Measurements from ENCODE around the gene SMCO3.
A peak's percentile ranks its signal among the peaks of the same experiment; 100 is the strongest.

SMCO3 gene

DNA sequence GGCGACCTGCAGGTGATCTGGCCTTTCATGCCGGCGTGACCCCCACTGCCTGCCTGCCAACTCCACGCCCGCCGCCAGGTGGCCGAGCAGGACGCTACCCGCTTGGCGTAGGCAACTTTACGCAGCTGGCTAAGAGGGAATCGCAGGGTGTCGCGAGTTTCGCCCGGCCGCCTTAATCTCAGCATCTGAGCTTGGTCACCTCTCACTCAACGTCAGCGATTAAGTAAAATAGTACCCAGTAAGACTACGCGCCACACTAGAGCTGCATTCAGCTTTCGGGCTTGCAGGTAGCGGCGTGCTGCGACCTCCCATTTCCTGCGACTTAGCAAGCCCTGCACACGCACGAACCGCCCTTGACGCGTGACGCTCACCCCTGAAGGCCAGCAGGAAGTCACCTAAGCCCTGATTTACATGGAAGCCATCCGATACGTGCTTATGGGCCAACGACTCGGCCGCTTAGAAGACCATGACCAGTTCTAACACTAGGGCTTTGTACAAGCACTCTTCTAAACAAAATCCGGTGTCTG is 44.0 kb downstream of the SMCO3 start (continued):
- TF ChIP-seq ZNF146 (tag by site-specific recombination; IDR thresholded peaks at IDR 0.05) (no peak), GLIS1 (tag by site-specific recombination; IDR thresholded peaks at IDR 0.05) (0 out of 2 replicates have a peak, but pooled peaks have one; percentile 15), ZNF214 (tag by site-specific recombination; IDR thresholded peaks at IDR 0.05; ENCODE audit: borderline replicate concordance) (no peak), ZNF677 (tag by site-specific recombination; IDR thresholded peaks at IDR 0.05) (no peak), ZNF707 (tag by site-specific recombination; IDR thresholded peaks at IDR 0.05) (no peak), ZNF785 (tag by site-specific recombination; IDR thresholded peaks at IDR 0.05) (no peak), PRDM1 (tag by site-specific recombination; IDR thresholded peaks at IDR 0.05) (no peak), ZBTB8A (tag by site-specific recombination; IDR thresholded peaks at IDR 0.05) (peak; percentile 86), ZEB2 (tag by site-specific recombination; IDR thresholded peaks at IDR 0.05) (peak; percentile 72; the same call in 1 of the 2 replicates), ZNF416 (tag by site-specific recombination; IDR thresholded peaks at IDR 0.05) (no peak), ZNF529 (tag by site-specific recombination; IDR thresholded peaks at IDR 0.05; ENCODE audit: insufficient replicate concordance) (no peak), ZSCAN23 (tag by site-specific recombination; IDR thresholded peaks at IDR 0.05) (no peak), ZBTB17 (tag by site-specific recombination; IDR thresholded peaks at IDR 0.05) (no peak), YY2 (tag by site-specific recombination; IDR thresholded peaks at IDR 0.05) (no peak), SCRT2 (tag by site-specific recombination; IDR thresholded peaks at IDR 0.05) (no peak), ZXDB (tag by site-specific recombination; IDR thresholded peaks at IDR 0.05) (peak; percentile 62), ZNF621 (tag by site-specific recombination; IDR thresholded peaks at IDR 0.05) (no peak), ZNF660 (tag by site-specific recombination; IDR thresholded peaks at IDR 0.05) (peak; percentile 44; the same call in 1 of the 2 replicates), KLF8 (tag by site-specific recombination; IDR thresholded peaks at IDR 0.05) (no peak), ZNF843 (tag by site-specific recombination; IDR thresholded peaks at IDR 0.05) (no peak), ZNF112 (tag by site-specific recombination; IDR thresholded peaks at IDR 0.05) (no peak), KLF9 (tag by site-specific recombination; IDR thresholded peaks at IDR 0.05; ENCODE audit: low read depth) (no peak), REPIN1 (tag by site-specific recombination; IDR thresholded peaks at IDR 0.05; ENCODE audit: low read depth) (no peak), ZNF791 (tag by site-specific recombination; IDR thresholded peaks at IDR 0.05) (no peak), ZBTB48 (tag by site-specific recombination; IDR thresholded peaks at IDR 0.05) (no peak), WT1 (tag by site-specific recombination; IDR thresholded peaks at IDR 0.05) (no peak), ZFP41 (tag by site-specific recombination; IDR thresholded peaks at IDR 0.05; ENCODE audit: borderline replicate concordance) (no peak)
- TF ChIP-seq, protein P1, sequence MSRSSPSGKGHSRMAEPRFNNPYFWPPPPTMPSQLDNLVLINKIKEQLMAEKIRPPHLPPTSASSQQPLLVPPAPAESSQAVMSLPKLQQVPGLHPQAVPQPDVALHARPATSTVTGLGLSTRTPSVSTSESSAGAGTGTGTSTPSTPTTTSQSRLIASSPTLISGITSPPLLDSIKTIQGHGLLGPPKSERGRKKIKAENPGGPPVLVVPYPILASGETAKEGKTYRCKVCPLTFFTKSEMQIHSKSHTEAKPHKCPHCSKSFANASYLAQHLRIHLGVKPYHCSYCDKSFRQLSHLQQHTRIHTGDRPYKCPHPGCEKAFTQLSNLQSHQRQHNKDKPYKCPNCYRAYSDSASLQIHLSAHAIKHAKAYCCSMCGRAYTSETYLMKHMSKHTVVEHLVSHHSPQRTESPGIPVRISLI (tag by site-specific recombination; IDR thresholded peaks at IDR 0.05) = no peak
- TF ChIP-seq, protein P2, sequence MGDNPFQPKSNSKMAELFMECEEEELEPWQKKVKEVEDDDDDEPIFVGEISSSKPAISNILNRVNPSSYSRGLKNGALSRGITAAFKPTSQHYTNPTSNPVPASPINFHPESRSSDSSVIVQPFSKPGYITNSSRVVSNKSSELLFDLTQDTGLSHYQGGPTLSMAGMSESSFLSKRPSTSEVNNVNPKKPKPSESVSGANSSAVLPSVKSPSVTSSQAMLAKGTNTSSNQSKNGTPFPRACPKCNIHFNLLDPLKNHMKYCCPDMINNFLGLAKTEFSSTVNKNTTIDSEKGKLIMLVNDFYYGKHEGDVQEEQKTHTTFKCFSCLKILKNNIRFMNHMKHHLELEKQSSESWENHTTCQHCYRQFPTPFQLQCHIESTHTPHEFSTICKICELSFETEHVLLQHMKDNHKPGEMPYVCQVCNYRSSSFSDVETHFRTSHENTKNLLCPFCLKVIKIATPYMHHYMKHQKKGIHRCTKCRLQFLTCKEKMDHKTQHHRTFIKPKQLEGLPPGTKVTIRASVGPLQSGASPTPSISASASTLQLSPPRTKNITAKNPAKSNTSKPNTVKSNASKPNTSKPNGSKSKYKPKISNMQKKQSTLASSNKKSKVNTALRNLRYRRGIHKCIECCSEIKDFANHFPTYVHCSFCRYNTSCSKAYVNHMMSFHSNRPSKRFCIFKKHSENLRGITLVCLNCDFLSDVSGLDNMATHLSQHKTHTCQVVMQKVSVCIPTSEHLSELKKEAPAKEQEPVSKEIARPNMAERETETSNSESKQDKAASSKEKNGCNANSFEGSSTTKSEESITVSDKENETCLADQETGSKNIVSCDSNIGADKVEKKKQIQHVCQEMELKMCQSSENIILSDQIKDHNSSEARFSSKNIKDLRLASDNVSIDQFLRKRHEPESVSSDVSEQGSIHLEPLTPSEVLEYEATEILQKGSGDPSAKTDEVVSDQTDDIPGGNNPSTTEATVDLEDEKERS (tag by site-specific recombination; IDR thresholded peaks at IDR 0.05) = no peak
- TF ChIP-seq, protein P3, sequence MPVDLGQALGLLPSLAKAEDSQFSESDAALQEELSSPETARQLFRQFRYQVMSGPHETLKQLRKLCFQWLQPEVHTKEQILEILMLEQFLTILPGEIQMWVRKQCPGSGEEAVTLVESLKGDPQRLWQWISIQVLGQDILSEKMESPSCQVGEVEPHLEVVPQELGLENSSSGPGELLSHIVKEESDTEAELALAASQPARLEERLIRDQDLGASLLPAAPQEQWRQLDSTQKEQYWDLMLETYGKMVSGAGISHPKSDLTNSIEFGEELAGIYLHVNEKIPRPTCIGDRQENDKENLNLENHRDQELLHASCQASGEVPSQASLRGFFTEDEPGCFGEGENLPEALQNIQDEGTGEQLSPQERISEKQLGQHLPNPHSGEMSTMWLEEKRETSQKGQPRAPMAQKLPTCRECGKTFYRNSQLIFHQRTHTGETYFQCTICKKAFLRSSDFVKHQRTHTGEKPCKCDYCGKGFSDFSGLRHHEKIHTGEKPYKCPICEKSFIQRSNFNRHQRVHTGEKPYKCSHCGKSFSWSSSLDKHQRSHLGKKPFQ (tag by site-specific recombination; IDR thresholded peaks at IDR 0.05) = no peak
- TF ChIP-seq, protein P4, sequence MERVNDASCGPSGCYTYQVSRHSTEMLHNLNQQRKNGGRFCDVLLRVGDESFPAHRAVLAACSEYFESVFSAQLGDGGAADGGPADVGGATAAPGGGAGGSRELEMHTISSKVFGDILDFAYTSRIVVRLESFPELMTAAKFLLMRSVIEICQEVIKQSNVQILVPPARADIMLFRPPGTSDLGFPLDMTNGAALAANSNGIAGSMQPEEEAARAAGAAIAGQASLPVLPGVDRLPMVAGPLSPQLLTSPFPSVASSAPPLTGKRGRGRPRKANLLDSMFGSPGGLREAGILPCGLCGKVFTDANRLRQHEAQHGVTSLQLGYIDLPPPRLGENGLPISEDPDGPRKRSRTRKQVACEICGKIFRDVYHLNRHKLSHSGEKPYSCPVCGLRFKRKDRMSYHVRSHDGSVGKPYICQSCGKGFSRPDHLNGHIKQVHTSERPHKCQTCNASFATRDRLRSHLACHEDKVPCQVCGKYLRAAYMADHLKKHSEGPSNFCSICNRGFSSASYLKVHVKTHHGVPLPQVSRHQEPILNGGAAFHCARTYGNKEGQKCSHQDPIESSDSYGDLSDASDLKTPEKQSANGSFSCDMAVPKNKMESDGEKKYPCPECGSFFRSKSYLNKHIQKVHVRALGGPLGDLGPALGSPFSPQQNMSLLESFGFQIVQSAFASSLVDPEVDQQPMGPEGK (tag by site-specific recombination; IDR thresholded peaks at IDR 0.05) = peak; percentile 69
- TF ChIP-seq, protein P5, sequence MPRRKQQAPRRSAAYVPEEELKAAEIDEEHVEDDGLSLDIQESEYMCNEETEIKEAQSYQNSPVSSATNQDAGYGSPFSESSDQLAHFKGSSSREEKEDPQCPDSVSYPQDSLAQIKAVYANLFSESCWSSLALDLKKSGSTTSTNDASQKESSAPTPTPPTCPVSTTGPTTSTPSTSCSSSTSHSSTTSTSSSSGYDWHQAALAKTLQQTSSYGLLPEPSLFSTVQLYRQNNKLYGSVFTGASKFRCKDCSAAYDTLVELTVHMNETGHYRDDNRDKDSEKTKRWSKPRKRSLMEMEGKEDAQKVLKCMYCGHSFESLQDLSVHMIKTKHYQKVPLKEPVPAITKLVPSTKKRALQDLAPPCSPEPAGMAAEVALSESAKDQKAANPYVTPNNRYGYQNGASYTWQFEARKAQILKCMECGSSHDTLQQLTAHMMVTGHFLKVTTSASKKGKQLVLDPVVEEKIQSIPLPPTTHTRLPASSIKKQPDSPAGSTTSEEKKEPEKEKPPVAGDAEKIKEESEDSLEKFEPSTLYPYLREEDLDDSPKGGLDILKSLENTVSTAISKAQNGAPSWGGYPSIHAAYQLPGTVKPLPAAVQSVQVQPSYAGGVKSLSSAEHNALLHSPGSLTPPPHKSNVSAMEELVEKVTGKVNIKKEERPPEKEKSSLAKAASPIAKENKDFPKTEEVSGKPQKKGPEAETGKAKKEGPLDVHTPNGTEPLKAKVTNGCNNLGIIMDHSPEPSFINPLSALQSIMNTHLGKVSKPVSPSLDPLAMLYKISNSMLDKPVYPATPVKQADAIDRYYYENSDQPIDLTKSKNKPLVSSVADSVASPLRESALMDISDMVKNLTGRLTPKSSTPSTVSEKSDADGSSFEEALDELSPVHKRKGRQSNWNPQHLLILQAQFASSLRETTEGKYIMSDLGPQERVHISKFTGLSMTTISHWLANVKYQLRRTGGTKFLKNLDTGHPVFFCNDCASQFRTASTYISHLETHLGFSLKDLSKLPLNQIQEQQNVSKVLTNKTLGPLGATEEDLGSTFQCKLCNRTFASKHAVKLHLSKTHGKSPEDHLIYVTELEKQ (tag by site-specific recombination; IDR thresholded peaks at IDR 0.05; ENCODE audit: borderline replicate concordance) = no peak

Measured in HEK293 (cell line).